ENCODE measurements around the gene MESD. TPM values are rescaled to one million over a fixed set of nuclear protein-coding genes. Genes with fewer than 3 reads are reported as not detected.

MESD gene
- total RNA-seq, 1 donor from 2014 or later = 13.5 TPM

GRCh38 chr15:81013396-81013929 lies 23.8 kb upstream of the MESD start:
- DNase-seq = no peak
- no peaks in the 10 kb centered on the region for H3K36me3 ChIP-seq
- H3K9me3 ChIP-seq (replicated peaks) = no peaks in the 10 kb centered on the region
- no peak overlapping the region for H3K27ac ChIP-seq (replicated peaks)
- no peak overlapping the region for H3K4me3 ChIP-seq
- peaks cover 91% of the 10 kb centered on the region for H3K4me1 ChIP-seq
- TF ChIP-seq CTCF (IDR thresholded peaks at IDR 0.05; ENCODE audit: borderline replicate concordance) = no peak
- intact Hi-C loops (cut with micrococcal nuclease) = no loop called here
- H3K27me3 ChIP-seq (ENCODE audit: low read depth) = no peaks in the 10 kb centered on the region

DNA sequence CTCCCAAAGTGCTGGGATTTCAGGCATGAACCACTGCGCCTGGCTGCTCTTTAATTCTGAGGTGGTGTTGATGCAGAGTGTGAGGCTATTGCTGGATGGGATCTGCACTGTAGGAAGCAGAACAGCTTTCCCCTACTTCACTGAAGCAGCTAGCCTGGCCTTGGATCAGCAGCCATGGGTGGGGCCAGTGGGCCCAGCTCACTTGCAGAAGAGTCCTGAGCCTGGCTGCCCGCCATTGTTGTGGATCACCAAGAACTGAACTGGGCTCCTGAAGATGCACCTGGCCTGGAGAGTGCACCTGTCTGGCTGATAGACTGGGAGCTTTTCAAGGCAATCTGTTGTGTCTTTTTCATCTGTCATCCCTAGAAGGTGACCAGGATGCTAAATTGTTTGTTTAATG lies 23.0 kb upstream of the MESD start:
- H3K27me3 ChIP-seq (ENCODE audit: low read depth) = no peaks in the 10 kb centered on the region
- intact Hi-C loops (cut with micrococcal nuclease) = no loop called here
- H3K36me3 ChIP-seq = no peaks in the 10 kb centered on the region
- peaks cover 93% of the 10 kb centered on the region for H3K4me1 ChIP-seq
- no peak for DNase-seq
- H3K27ac ChIP-seq (replicated peaks) = no peak overlapping the region
- no peaks in the 10 kb centered on the region for H3K9me3 ChIP-seq (replicated peaks)
- no peak overlapping the region for H3K4me3 ChIP-seq
- no peak for TF ChIP-seq CTCF (IDR thresholded peaks at IDR 0.05; ENCODE audit: borderline replicate concordance)

- Histone ChIP-seq H3K27me3 (ENCODE audit: low read depth) (no peaks in the 10 kb centered on the region), H3K36me3 (no peaks in the 10 kb centered on the region), H3K27ac (replicated peaks) (no peak overlapping the region), H3K9me3 (replicated peaks) (no peaks in the 10 kb centered on the region), H3K4me1 (peaks cover 93% of the 10 kb centered on the region), H3K4me3 (no peak overlapping the region)
- no peak for TF ChIP-seq CTCF (IDR thresholded peaks at IDR 0.05; ENCODE audit: borderline replicate concordance)
- intact Hi-C loops (cut with micrococcal nuclease) = no loop called here
- DNase-seq = no peak
These were observed 22.0 kb upstream of the MESD start for GRCh38 chr15:81011593-81011992.

DNA sequence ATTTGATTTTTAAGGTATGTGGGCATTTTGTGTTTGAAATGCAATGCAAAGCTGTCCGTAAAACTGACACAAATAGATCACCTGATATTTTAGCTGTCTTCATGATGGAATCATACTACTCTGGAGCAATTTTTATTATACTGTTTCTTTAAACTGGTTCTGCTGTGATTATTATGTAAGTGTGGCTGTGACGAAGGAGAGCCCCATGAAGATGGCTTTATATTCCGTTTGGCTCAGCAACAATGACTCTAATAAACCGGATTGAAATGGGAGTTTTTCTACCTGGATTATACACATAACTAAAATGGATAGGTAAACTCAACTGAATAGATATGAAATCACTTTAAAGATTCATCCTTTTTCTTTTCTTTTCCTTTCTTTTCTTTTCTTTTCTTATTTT lies 20.5 kb upstream of the MESD start:
- H3K4me1 ChIP-seq = peaks cover 93% of the 10 kb centered on the region
- no peak overlapping the region for H3K4me3 ChIP-seq
- no peak for TF ChIP-seq CTCF (IDR thresholded peaks at IDR 0.05; ENCODE audit: borderline replicate concordance)
- no peaks in the 10 kb centered on the region for H3K9me3 ChIP-seq (replicated peaks)
- H3K27ac ChIP-seq (replicated peaks) = no peak overlapping the region
- H3K27me3 ChIP-seq (ENCODE audit: low read depth) = no peaks in the 10 kb centered on the region
- intact Hi-C loops (cut with micrococcal nuclease) = no loop called here
- no peak for DNase-seq
- no peaks in the 10 kb centered on the region for H3K36me3 ChIP-seq

- Histone ChIP-seq H3K4me1 (peaks cover 94% of the 10 kb centered on the region), H3K4me3 (no peak overlapping the region), H3K9me3 (replicated peaks) (no peaks in the 10 kb centered on the region), H3K27me3 (ENCODE audit: low read depth) (no peaks in the 10 kb centered on the region), H3K27ac (replicated peaks) (no peak overlapping the region), H3K36me3 (peaks cover 11% of the 10 kb centered on the region)
- no peak for DNase-seq
- no peak for TF ChIP-seq CTCF (IDR thresholded peaks at IDR 0.05; ENCODE audit: borderline replicate concordance)
- intact Hi-C loops (cut with micrococcal nuclease) = no loop called here
These were observed 18.7 kb upstream of the MESD start for GRCh38 chr15:81008312-81008711.
